ENCODE data around the gene RASD2.
A peak's percentile ranks its signal among the peaks of the same experiment; 100 is the strongest.

Gene RASD2

DNA sequence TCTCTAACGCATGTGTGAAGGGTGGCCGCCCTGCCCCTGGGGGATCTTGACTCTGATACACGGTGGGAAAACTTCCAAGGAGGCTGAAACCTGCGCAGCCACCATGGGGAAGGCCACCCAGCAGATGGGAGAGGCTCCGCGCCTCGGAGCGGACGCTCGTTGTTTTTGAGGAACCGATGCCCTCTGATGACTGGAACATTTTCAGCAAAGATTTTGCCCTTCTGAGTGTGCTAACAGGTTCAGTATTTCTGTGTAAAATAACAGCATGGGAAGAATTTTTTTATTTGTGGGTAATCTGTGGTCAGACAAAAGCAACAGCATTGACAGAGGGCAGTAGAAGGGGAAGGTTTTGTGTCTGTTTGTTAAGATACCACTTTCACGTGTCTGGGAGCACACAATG lies 59.8 kb downstream of the RASD2 start:
- no peak for DNase-seq (ENCODE audit: low read depth)
- no peak overlapping the region for H3K4me3 ChIP-seq (ENCODE audit: control insufficient read depth, low read depth, low read length)
- TF ChIP-seq, protein P1, sequence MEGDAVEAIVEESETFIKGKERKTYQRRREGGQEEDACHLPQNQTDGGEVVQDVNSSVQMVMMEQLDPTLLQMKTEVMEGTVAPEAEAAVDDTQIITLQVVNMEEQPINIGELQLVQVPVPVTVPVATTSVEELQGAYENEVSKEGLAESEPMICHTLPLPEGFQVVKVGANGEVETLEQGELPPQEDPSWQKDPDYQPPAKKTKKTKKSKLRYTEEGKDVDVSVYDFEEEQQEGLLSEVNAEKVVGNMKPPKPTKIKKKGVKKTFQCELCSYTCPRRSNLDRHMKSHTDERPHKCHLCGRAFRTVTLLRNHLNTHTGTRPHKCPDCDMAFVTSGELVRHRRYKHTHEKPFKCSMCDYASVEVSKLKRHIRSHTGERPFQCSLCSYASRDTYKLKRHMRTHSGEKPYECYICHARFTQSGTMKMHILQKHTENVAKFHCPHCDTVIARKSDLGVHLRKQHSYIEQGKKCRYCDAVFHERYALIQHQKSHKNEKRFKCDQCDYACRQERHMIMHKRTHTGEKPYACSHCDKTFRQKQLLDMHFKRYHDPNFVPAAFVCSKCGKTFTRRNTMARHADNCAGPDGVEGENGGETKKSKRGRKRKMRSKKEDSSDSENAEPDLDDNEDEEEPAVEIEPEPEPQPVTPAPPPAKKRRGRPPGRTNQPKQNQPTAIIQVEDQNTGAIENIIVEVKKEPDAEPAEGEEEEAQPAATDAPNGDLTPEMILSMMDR (conservative IDR thresholded peaks at IDR 0.05; ENCODE audit: control insufficient read depth, insufficient read depth, low read depth, low read length), result no peak

DNA sequence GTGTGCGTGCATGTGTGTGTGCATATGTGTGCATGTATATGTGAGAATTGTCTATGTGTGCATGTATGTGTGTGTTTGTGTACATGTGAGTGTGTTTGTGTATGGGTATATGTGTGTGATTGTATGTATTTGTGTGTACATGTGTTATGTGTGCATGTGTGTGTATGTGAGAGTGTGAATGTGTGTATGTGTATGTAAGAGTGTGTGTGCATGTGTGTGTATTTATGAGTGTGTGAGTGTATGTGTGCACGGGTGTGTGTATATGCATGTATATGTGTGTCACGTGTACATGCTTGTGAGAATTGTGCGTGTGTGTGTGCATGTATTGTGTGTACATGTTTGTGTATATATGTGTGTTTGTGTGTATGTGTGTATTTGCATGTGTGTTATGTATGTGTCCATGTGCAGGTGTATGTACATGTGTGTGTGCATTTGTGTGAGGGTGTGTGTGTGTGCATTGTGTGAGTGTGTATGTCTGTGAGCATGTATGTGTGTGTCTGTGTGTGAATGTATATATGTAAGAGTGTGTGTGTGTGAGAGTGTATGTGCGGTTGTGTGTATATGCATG lies 60.5 kb downstream of the RASD2 start:
- no peak overlapping the region for H3K4me3 ChIP-seq (ENCODE audit: control insufficient read depth, low read depth, low read length)
- TF ChIP-seq, protein P1 (conservative IDR thresholded peaks at IDR 0.05; ENCODE audit: control insufficient read depth, insufficient read depth, low read depth, low read length), result no peak
- DNase-seq (ENCODE audit: low read depth), result no peak

DNA sequence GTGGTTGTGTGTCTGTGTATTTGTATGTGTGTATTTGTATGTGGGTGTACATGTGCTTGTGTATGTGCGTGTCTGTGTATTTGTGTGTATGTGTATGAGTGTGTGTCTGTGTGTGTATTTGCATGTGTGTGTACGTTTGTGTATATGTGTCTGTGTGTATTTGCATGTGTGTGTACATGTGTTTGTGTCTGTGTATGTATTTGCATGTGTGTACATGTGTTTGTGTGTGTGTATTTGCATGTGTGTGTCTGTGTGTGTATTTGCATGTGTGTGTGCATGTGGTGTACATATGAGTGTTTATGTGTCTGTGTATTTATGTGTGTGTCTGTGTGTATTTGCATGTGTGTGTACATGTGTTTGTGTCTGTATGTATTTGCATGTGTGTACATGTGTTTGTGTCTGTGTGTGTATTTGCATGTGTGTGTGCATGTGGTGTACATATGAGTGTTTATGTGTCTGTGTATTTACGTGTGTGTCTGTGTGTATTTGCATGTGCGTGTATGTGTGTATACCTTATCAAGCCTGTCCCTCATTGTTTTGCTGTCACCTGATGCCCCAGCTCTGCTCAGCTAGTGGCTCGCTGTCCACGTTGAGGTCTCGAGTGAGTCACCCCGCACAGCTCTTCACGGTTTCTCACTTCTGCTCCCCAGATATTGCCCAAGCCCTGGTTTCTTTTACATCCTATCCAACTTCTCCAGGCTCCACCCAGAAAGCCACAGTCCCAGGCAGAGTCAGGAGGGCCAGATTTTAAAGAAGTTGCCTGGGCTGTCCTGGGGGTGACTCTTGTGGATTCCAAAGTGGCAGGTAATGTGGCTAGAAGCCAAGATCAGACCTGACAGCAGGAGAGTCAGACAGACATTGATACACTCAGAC lies 61.3 kb downstream of the RASD2 start:
- TF ChIP-seq, protein P1 (conservative IDR thresholded peaks at IDR 0.05; ENCODE audit: control insufficient read depth, insufficient read depth, low read depth, low read length), result no peak
- peak; percentile 74 for DNase-seq (ENCODE audit: low read depth)
- no peak overlapping the region for H3K4me3 ChIP-seq (ENCODE audit: control insufficient read depth, low read depth, low read length)

Measured in fibroblast of mammary gland (primary cell).